ENCODE results near the gene CCDC110.

- TF ChIP-seq POLR2AphosphoS5 (IDR thresholded peaks at IDR 0.05; ENCODE audit: low read depth, low read length) (no peak), RAD21 (IDR thresholded peaks at IDR 0.05; ENCODE audit: low read length) (no peak)
Measured at GRCh38 chr4:185469580-185470154, 1.9 kb downstream of the CCDC110 start.
